ELF-1 (cell line): ENCODE measurements around the gene GDF15.
A peak's percentile ranks its signal among the peaks of the same experiment; 100 is the strongest.

Experiments
- DNase-seq: peaks from one replicate; pipeline ENCODE4 v3.0.0-alpha.2; 2016; ENCODE audit warnings: low read depth, low spot score

GDF15 gene

GRCh38 chr19:18431351-18432197, 45.6 kb downstream of the GDF15 start:
- no peak for DNase-seq

- DNase-seq, result no peak
These were observed 46.5 kb downstream of the GDF15 start for GRCh38 chr19:18432275-18433014.

- DNase-seq, result no peak
These were observed 47.2 kb downstream of the GDF15 start for GRCh38 chr19:18433015-18433691.

GRCh38 chr19:18433735-18434398, 47.9 kb downstream of the GDF15 start:
- DNase-seq, result no peak

- no peak for DNase-seq
These were observed 48.6 kb downstream of the GDF15 start for GRCh38 chr19:18434411-18435175.

GRCh38 chr19:18435178-18435841, 49.4 kb downstream of the GDF15 start:
- no peak for DNase-seq

- DNase-seq, result no peak
These were observed 50.1 kb downstream of the GDF15 start for GRCh38 chr19:18435842-18436670.

- peak; percentile 91 for DNase-seq
These were observed 50.9 kb downstream of the GDF15 start for GRCh38 chr19:18436671-18437490.

GRCh38 chr19:18437491-18438330, 51.8 kb downstream of the GDF15 start, which contains the start of gene ISYNA1:
TSS of gene ISYNA1 (minus strand) at chr19:18438133. CDS start at chr19:18437979, 154 bp downstream.
- DNase-seq, result peak; percentile 66

- peak; percentile 87 for DNase-seq
These were observed 52.5 kb downstream of the GDF15 start for GRCh38 chr19:18438331-18439024.
